Measurements from ENCODE around the gene TNN.

Gene TNN

DNA sequence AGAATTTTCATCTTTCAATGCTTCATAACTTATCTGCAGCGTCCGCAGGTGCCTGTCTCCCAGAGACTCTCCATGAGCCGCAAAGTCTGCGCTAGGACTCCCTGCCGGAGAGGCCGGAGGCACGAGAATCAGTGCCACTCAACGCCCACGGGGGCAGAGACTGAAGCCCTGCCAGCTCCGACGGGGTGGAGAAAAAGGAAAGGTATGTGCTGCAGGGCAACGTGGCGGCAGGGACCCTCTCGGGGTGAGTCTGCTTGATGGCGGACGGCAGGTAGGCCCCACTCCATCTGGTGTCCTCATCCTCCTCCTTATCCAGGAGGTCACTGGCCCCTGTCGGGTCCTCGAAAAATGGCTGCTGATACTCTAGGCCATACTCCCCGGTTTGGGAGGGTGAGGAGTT lies 22.5 kb upstream of the TNN start:
- TF ChIP-seq GATA3 (IDR thresholded peaks at IDR 0.05; ENCODE audit: low read depth, low read length) (no peak), GATA2 (IDR thresholded peaks at IDR 0.05; ENCODE audit: low read depth, low read length) (no peak)

DNA sequence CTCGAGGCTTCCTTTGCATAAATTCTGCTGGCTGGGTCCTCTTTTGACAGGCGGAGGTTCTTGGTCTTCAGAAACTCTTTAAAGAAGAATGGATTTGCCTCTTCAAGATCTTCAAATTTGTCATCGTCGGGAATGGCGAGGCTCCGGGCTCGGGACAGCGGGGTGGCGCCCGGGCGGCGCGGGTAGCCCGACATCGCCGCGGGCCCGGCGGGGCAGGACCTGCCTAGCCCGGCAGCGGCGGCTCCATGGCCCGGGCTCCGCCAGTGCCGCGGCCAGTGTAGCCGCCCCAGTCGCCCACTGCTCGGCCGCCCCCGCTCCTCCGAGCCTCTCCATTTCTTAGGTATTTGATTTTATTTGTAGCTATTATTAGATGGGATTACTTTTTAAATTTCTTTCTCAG lies 22.1 kb upstream of the TNN start:
- TF ChIP-seq GATA3 (IDR thresholded peaks at IDR 0.05; ENCODE audit: low read depth, low read length) (no peak), GATA2 (IDR thresholded peaks at IDR 0.05; ENCODE audit: low read depth, low read length) (no peak)

DNA sequence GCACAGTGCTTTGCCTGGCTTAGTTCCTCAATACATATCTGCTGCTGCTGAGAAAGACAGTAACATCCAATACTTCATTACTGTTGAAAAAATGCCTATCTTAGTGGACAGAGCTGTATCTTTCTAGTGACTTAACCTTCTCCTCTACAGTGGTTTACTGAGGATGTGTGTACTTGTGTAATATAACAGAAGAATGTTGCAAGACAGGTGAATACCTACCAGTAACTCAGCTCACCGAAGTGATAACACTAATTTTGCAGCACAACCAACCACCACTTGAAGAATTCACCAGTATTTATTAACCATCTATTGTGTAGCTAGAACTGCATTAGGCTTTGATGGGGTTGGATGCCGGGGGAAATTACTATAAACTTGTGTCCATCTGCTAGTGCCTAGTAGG lies 16.6 kb upstream of the TNN start:
- no peak for TF ChIP-seq GATA3 (IDR thresholded peaks at IDR 0.05; ENCODE audit: low read depth, low read length)
- no peak for TF ChIP-seq GATA2 (IDR thresholded peaks at IDR 0.05; ENCODE audit: low read depth, low read length)

DNA sequence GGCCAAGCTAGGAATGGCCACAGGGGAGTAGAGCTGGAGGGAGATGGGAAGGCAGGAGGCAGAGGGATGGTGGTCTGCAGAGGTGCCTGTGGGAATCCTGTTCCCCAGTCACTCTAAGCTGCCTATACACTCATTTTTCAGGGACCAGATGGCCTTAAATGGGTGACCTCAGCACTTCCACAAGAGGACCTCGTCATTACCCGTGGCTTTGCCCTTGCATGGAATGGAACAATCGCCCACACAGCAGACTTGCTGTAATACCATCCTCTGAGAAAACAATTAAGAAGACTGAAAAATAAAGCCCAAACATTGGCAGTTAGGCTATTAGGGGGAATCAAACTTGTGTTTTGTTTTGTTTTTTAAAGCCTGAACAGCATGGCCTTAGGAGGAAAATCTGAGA lies 12.9 kb upstream of the TNN start:
- TF ChIP-seq GATA3 (IDR thresholded peaks at IDR 0.05; ENCODE audit: low read depth, low read length) (no peak), GATA2 (IDR thresholded peaks at IDR 0.05; ENCODE audit: low read depth, low read length) (no peak)

DNA sequence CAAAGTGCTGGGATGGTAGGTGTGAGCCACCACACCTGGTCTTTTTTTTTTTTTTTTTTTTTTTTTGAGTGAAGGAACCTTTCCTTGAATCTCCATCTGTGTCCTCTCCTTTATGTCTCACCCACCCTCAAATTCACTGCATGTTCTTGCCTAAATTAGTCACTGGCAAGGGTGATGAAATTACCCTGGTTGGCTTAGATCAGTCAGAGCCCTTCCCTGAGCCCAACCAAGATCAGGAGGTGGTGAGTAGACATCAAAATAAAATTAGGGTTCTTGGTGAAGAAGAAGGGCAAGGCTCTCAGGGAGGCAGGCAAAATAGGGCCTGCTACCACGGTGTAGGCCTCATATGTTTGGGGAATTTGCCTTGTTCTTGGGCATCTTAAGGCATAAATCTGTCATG lies 5.3 kb upstream of the TNN start:
- TF ChIP-seq GATA3 (IDR thresholded peaks at IDR 0.05; ENCODE audit: low read depth, low read length) = no peak
- TF ChIP-seq GATA2 (IDR thresholded peaks at IDR 0.05; ENCODE audit: low read depth, low read length) = no peak

DNA sequence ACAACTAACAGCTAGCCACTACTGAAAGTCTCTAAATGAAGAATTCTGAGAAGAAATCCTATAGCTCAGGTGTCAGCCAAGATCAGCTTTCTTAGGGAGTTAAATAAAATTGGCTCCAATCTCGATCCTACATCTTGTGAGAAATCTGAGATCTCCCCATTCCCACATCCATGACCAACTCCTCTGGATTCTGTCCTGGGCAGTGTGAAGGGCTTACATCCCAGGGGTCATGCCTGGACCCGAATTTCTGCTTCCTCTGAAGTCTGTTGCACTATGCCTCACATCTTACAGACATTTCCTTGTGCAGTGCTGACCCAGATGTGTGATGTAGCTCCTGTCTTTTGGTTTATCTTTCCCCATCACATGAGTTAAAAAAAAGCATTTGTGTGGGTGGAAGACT lies 4.8 kb upstream of the TNN start:
- TF ChIP-seq GATA2 (IDR thresholded peaks at IDR 0.05; ENCODE audit: low read depth, low read length) (no peak), GATA3 (IDR thresholded peaks at IDR 0.05; ENCODE audit: low read depth, low read length) (no peak)

DNA sequence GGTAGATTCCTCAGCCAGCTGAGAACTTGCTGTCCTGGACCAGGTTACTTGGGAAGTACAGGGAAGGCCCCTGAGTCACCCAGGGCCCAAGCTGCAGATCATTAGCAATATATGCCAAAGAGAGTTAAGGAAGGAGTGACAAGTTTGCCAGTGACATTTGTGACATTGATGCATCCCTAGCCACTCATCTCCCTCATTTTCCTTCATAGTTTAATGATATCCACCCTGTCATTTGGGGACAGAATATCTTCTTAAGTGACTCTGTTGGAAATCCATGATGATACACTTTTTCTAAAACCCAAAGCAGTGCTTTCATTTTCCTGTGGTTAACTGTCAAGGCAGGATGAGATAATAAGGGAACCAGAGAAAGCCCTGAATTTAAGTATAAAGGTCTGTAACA lies 3.2 kb downstream of the TNN start:
- TF ChIP-seq GATA3 (IDR thresholded peaks at IDR 0.05; ENCODE audit: low read depth, low read length) (no peak), GATA2 (IDR thresholded peaks at IDR 0.05; ENCODE audit: low read depth, low read length) (no peak)

DNA sequence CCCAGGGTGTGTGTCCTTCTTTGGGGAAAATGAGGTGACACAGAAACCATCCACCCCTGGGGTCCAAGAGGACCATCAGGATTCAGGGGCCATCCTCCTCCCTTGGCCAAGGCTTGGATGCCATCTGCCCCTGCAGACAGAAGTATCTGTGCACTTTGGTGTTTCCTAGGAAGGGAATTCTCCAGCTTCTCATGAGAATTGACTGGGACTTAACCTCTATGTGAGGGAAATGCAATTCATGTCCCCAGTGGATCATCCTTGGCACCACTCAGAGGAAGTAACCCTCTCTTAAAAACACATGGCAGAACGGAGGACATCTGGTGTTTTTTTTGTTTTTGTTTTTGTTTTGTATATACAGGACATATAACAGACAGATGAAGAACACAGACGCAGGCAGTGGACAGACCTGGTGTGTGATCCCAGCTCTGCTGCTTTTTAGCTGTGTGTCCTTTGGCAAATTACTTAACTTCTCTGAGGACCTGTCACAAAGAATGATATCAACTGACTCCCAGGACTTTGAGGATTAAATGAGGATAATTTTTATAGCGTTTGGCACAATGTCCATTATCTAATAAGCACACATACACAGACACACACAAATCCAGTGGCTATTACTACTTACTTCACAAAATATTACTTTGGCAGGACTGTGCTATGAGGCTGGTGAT lies 3.8 kb downstream of the TNN start:
- no peak for TF ChIP-seq GATA3 (IDR thresholded peaks at IDR 0.05; ENCODE audit: low read depth, low read length)
- TF ChIP-seq GATA2 (IDR thresholded peaks at IDR 0.05; ENCODE audit: low read depth, low read length) = no peak

DNA sequence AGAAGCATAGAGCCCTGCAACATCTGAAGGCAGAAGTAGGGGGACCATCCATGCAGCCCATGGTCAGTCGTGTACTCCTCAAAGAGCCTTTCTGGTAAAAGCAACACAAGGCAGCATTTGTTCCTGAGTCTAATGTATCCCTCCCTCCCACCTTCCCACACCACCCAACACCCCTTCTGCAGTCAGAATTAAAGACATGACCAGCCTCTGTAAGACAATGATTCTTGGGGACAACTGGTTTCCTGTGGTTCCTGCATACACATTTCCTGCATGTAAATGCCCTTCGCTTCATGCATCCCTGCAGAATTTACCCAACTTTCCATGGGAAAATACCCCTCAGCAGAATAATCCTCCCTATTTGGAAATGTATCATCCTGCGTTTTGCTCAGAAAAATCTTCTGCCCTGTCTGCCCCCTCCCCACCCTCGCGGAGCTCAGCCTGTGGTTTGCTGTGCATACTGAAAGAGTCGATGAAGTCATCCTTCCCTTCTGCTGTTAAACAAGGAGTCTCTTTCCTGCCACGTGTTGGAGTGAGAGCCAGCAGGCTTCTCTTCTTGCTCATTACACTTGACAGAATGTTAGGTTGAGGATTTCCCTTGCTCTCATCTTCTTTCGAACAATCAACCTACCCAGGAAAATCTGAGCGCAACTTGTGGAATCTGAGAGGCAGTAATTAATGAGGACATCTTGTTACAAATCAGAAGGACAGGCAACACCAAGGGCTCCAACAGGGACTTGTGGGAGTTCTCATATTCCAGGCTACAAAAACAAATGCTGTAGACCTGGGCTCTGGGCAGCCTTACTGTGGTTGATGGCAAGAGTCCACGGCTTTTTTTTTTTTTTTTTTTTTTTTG lies 4.7 kb downstream of the TNN start:
- TF ChIP-seq GATA3 (IDR thresholded peaks at IDR 0.05; ENCODE audit: low read depth, low read length) = no peak
- no peak for TF ChIP-seq GATA2 (IDR thresholded peaks at IDR 0.05; ENCODE audit: low read depth, low read length)

DNA sequence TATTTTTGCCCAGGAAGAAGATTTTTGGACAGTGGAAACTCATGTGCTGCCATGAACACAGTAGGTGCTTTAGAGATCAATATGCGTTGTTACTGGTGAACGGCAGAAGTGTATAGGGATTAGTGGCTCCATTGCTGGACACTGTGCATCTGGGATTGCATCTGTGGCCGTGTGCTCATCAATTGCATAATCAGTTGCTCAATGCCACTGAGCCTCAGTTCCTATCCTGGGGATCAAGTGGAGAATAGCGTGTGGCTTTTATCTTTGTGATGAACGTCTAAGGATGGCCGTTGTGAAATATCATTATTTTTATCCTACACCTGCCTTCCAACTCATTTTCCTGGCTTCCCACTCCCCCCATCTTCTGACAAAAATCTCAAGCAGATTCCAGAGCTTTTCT lies 5.4 kb downstream of the TNN start:
- TF ChIP-seq GATA3 (IDR thresholded peaks at IDR 0.05; ENCODE audit: low read depth, low read length) (no peak), GATA2 (IDR thresholded peaks at IDR 0.05; ENCODE audit: low read depth, low read length) (no peak)

DNA sequence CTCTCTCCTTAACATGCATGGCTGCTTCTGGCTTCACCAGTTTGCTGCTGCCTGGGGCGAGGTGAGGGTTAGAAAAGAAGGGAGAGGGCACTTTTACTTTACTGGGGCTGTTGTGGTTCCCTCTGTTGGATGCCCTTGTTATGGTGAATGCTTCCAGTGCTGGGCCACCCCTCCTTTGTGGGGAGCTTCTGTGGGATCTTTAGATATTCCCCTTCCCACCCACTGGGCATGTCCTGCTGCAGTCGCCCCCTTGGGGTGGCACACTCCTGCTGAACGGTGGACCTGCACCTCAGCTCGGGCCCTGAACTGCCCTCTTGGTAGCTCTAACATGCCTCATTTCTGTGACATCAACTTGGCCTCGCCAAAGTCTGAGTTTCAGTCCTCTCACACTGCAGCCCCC lies 6.0 kb downstream of the TNN start:
- TF ChIP-seq GATA2 (IDR thresholded peaks at IDR 0.05; ENCODE audit: low read depth, low read length) (no peak), GATA3 (IDR thresholded peaks at IDR 0.05; ENCODE audit: low read depth, low read length) (no peak)

DNA sequence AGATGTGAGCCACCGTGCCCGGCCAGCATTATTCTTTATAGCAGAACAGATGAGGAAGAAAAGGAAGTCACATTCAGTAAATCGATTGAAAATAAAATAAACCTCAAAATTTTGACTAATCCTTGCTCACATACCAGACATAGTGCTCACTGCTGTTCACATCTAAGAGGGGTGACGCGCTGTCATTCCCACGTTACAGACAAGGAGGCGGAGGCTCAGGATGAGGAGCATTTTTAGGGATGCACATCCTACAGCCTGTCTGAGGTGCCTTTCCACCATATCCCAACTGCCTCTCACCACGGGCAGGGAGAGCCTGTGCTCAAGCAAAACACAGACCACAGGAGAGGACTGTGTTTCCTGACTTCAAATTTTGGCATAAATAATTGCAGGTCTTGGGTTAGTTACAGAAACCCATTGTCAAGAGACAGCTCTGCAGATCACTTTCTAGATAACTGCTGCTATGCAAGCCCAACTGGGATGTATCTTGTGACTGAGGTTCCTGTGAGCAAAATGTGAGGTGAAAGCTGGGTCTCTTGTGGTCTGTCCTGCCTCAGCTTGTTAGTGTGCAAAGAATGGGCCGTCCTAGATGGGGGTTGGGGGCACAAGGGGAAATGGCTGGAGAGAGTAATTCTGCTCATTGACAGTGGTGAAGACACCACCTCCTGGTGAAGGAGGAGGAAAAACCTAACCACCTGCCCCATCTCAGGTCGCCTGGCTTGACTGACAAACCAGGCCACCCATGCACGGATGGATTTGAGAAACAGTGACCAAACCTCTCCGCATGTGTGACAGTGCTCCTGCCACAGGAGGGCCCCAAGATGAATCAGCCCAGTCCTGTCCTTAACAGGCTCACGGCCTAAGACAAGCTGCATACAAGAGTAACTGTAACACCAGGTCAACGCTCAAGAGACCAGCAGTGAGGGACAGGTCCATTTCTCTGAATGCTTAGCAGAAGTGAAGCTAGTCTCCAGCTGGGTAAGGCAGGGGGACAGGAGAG lies 8.2 kb downstream of the TNN start:
- TF ChIP-seq GATA3 (IDR thresholded peaks at IDR 0.05; ENCODE audit: low read depth, low read length) (no peak), GATA2 (IDR thresholded peaks at IDR 0.05; ENCODE audit: low read depth, low read length) (no peak; the same call in 1 of the 2 replicates)

DNA sequence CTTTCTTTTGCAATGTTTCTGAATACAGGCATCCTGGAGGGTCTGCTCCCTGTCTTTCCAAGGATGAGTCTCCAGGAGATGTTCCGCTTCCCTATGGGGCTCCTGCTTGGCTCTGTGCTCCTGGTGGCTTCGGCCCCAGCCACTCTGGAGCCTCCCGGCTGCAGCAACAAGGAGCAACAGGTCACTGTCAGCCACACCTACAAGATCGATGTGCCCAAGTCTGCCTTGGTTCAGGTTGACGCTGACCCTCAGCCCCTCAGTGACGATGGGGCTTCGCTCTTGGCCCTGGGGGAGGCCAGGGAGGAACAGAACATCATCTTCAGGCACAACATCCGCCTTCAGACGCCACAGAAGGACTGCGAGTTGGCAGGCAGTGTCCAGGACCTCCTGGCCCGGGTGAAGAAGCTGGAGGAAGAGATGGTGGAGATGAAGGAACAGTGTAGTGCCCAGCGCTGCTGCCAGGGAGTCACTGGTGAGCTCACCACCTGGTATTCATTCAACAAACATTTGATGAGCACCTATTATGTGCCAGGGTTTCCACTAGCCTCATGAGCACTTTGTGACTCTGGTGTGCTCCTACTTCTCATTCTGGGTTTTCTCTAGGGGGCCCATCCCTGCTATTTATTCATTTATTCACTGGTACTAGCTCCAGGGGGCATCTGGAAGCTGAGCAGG lies 9.9 kb downstream of the TNN start:
- TF ChIP-seq GATA3 (IDR thresholded peaks at IDR 0.05; ENCODE audit: low read depth, low read length) (no peak), GATA2 (IDR thresholded peaks at IDR 0.05; ENCODE audit: low read depth, low read length) (no peak)
